Ovary (tissue), 9 donors: ENCODE results near the gene TMEM259. TPM values are rescaled to one million over a fixed set of nuclear protein-coding genes. Genes with fewer than 3 reads are reported as not detected.

Source experiments
- DNase-seq, 5 donors: peaks; one replicate each; pipeline ENCODE4 v3.0.0-alpha.2; 2019 to 2020
- H3K27ac ChIP-seq, 2 donors: fragments of 200-600 bp; one replicate each; pipeline versions ENCODE4 v1.5.1 to v1.8.0; 2019 to 2022
- H3K27me3 ChIP-seq: fragments of 200-600 bp; one replicate; pipeline ENCODE4 v1.8.0; 2022
- H3K36me3 ChIP-seq: fragments of 200-600 bp; sonication (generic); one replicate; pipeline ENCODE4 v1.5.1; 2019
- H3K4me1 ChIP-seq: one replicate; pipeline ENCODE4 v1.8.1; 2013; ENCODE audit warnings: mild to moderate bottlenecking, moderate library complexity; ENCODE audit not compliant: insufficient read depth
- H3K4me3 ChIP-seq: fragments of 200-600 bp; sonication (generic); one replicate; pipeline ENCODE4 v1.5.1; 2017
- H3K9me3 ChIP-seq, 2 donors: fragments of 200-600 bp in 1 of 2; sonication (generic) in 1 of 2; one replicate each; pipeline versions ENCODE4 v1.5.1 to v1.8.1; 2013 to 2019; ENCODE audit warnings: mild to moderate bottlenecking in 1 of 2, moderate library complexity in 1 of 2
- EP300 ChIP-seq: sonication (generic); formaldehyde crosslinking; IDR thresholded peaks from one replicate; pipeline ENCODE4 v1.6.1; 2017; ENCODE audit warnings: antibody characterized with exemption
- POLR2A ChIP-seq: fragments of 450-650 bp; IDR thresholded peaks from one replicate; pipeline ENCODE4 v1.6.1; 2017; ENCODE audit warnings: antibody characterized with exemption, mild to moderate bottlenecking, moderate library complexity
- WGBS, 3 donors: extraction: QIAGEN DNeasy Blood & Tissue Kit in 1 of 3; methylation state at CpG; one replicate each; pipeline versions ENCODE4 v1.1.5 to v1.1.7; 2013 to 2017; 5-methylcytosine and 5-hydroxymethylcytosine counted together
- intact Hi-C, 4 donors: fragments of 100-400 bp; cut with DNase I; formaldehyde crosslinking; loops; one replicate each; pipeline versions ENCODE4 v1.11.0 to v1.15.1; 2022 to 2023
- polyA plus RNA-seq, 2 donors: library from polyadenylated mRNA; stranded (reverse); fragments of 200-250 nt in 1 of 2; fragments of 350-450 nt in 1 of 2; fragmentation: Illumina TruSeq in 1 of 2; extraction: RNeasy Lipid Tissue Mini Kit (QIAGEN cat#74804) in 1 of 2; gene quantifications; one replicate each; pipeline ENCODE4 v1.2.3, GENCODE V29; 2013 to 2014
- total RNA-seq, 7 donors: library from RNA; depleted of rRNA in 2 of 7; stranded (reverse); fragments of >200 nt in 2 of 7; fragmentation: NEBNext Ultra II Directional in 3 of 7; extraction: Animal tissue kit (Norgen Biotek cat#: 25700) in 3 of 7; gene quantifications; one replicate each; pipeline versions ENCODE4 v1.1.0 to v1.2.4, GENCODE V29; 2016 to 2023
- TF ChIP-seq, protein P1 (sequence below), 3 donors: fragments of 450-650 bp in 2 of 3; fragments of 200-600 bp in 1 of 3; IDR thresholded peaks; one replicate each; pipeline versions ENCODE4 v1.5.1 to v1.8.0; 2016 to 2022; ENCODE audit warnings: antibody characterized with exemption in 3 of 3, mild to moderate bottlenecking in 1 of 3
- donor health status: DM: no; HTN: no; CAD: no; lungs with moderate emphysema.
- donor health status: DM: no; HTN: no; CAD: no.
- donor health status: Bipolar disorder and iron deficiency.
- donor health status: DM: yes; HTN: yes; CAD: no.
- donor health status: DM: no; HTN: no; CAD: no.
- donor health status: DM: yes; HTN: yes; CAD: no.

TMEM259 gene
- total and polyA plus RNA-seq, 9 donors = 26.0 to 196 (median 127) TPM

GRCh38 chr19:1013218-1013617 lies 7.7 kb downstream of the TMEM259 start:
- H3K27me3 ChIP-seq = no peaks in the 10 kb centered on the region
- DNase-seq = no peak
- H3K36me3 ChIP-seq = no peaks in the 10 kb centered on the region
- H3K9me3 ChIP-seq = no peaks in the 10 kb centered on the region
- intact Hi-C loops = loop anchor here in 2 of 4 donors (10.0 kb wide), 1 partner anchor 172 kb away; no protein-coding TSS in a partner anchor
- TF ChIP-seq POLR2A (no peak), EP300 (no peak)
- TF ChIP-seq, protein P1, sequence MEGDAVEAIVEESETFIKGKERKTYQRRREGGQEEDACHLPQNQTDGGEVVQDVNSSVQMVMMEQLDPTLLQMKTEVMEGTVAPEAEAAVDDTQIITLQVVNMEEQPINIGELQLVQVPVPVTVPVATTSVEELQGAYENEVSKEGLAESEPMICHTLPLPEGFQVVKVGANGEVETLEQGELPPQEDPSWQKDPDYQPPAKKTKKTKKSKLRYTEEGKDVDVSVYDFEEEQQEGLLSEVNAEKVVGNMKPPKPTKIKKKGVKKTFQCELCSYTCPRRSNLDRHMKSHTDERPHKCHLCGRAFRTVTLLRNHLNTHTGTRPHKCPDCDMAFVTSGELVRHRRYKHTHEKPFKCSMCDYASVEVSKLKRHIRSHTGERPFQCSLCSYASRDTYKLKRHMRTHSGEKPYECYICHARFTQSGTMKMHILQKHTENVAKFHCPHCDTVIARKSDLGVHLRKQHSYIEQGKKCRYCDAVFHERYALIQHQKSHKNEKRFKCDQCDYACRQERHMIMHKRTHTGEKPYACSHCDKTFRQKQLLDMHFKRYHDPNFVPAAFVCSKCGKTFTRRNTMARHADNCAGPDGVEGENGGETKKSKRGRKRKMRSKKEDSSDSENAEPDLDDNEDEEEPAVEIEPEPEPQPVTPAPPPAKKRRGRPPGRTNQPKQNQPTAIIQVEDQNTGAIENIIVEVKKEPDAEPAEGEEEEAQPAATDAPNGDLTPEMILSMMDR (IDR thresholded peaks at IDR 0.05) = no peak
- peaks cover 20% of the 10 kb centered on the region for H3K4me1 ChIP-seq
- no peak overlapping the region for H3K4me3 ChIP-seq
- WGBS, 3 donors = 86 to 90% (median 89%) methylated on average over 5 to 10 of the region's 10 CpGs
- no peak overlapping the region for H3K27ac ChIP-seq

GRCh38 chr19:1012334-1012733 lies 8.6 kb downstream of the TMEM259 start:
- intact Hi-C loops = loop anchor here in 2 of 4 donors (10.0 kb wide), 1 partner anchor 172 kb away; no protein-coding TSS in a partner anchor
- Histone ChIP-seq H3K4me3 (no peak overlapping the region), H3K9me3 (no peaks in the 10 kb centered on the region), H3K4me1 (peaks cover 13% of the 10 kb centered on the region), H3K27me3 (no peaks in the 10 kb centered on the region), H3K27ac (no peak overlapping the region), H3K36me3 (no peaks in the 10 kb centered on the region)
- DNase-seq = no peak
- 90 to 95% (median 92%) methylated on average over 14 to 18 of the region's 18 CpGs for WGBS, 3 donors
- TF ChIP-seq POLR2A (no peak), EP300 (no peak)
- TF ChIP-seq, protein P1 (IDR thresholded peaks at IDR 0.05) = no peak

- TF ChIP-seq, protein P1 (IDR thresholded peaks at IDR 0.05) = no peak
- TF ChIP-seq EP300 = no peak
- no peak for TF ChIP-seq POLR2A
- WGBS, 3 donors = 92 to 94% (median 93%) methylated on average over 36 of the region's 36 CpGs
- Histone ChIP-seq H3K27me3 (no peaks in the 10 kb centered on the region), H3K27ac (no peak overlapping the region), H3K9me3 (no peaks in the 10 kb centered on the region), H3K4me3 (no peak overlapping the region), H3K36me3 (no peaks in the 10 kb centered on the region), H3K4me1 (peaks cover 9% of the 10 kb centered on the region)
- peak in 1 of 5 donors; percentile 35 for DNase-seq
- intact Hi-C loops = loop anchor here in 2 of 4 donors (10.0 kb wide), 1 partner anchor 173 kb away; no protein-coding TSS in a partner anchor
Observed at GRCh38 chr19:1011831-1012333, 9.0 kb downstream of the TMEM259 start.

DNA sequence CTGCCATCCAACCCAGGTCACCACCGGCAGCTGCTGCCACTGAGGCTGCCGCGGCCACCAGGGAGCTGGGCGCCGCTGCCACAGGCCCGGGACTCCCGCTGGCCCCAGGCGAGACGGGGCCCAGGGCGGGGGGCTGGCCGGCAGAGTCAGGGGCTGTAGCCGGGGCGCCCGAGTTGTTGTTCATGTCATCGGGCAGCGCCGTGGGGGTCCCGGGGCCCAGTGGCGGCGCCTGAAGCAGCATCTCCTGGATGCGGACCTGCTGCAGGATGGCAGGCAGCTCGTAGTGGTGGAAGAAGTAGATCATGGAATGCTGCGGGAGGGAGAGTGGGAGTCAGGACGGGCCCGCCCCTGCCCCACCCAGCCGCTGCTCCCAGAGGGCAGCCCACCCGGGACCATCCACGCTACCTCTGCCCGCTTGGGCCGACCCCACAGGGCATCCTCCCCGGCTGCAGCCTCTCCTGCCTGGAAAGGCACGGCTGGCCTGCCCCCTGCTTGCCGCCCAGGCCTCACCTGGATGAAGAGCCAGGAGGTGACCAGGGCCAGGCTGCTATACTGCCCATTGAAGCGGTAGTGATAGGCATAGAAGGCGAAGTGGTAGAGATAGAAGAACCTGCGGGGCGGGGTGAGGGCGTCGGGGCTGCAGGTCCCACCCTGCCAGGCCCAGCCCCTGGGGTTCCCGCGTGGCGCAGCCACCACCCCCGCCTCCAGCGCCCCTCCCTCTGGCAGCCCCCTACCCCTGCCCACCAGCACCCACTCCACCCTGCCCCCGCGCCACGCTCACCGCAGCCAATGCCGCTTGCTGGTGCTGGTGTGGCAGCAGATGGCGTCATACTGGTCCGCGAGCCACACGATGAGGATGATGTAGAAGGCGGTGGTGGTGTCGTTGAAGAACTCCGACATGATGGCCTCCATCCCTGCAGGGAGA lies 10.1 kb downstream of the TMEM259 start:
- no peak overlapping the region for H3K4me3 ChIP-seq
- peak in 1 of 5 donors; percentile 37 for DNase-seq
- no peaks in the 10 kb centered on the region for H3K27me3 ChIP-seq
- H3K36me3 ChIP-seq = no peaks in the 10 kb centered on the region
- TF ChIP-seq POLR2A = no peak
- TF ChIP-seq, protein P1 (IDR thresholded peaks at IDR 0.05) = no peak
- TF ChIP-seq EP300 = no peak
- H3K4me1 ChIP-seq = peaks cover 4% of the 10 kb centered on the region
- peak overlapping the region in 1 of 2 donors; percentile 71 for H3K27ac ChIP-seq
- no peaks in the 10 kb centered on the region for H3K9me3 ChIP-seq
- intact Hi-C loops = loop anchor here in 2 of 4 donors (10.0 kb wide), 1 partner anchor 174 kb away; no protein-coding TSS in a partner anchor
- WGBS, 3 donors = 91 to 94% (median 92%) methylated on average over 52 to 56 of the region's 56 CpGs
